HPDE6-E6E7 (cell line): ENCODE measurements around the gene GNG13.

Source experiments
- DNase-seq: peaks from one replicate; pipeline ENCODE4 v3.0.0; 2011; ENCODE audit warnings: missing footprints; ENCODE audit errors: extremely low spot score

The GNG13 gene

GRCh38 chr16:794091-794822, 6.3 kb downstream of the GNG13 start:
- DNase-seq, result no peak

GRCh38 chr16:793414-793813, 7.1 kb downstream of the GNG13 start:
- DNase-seq, result no peak

GRCh38 chr16:792221-792995, 8.1 kb downstream of the GNG13 start:
- DNase-seq, result no peak

- DNase-seq, result no peak
These were observed 9.4 kb downstream of the GNG13 start for GRCh38 chr16:791131-791530.

DNA sequence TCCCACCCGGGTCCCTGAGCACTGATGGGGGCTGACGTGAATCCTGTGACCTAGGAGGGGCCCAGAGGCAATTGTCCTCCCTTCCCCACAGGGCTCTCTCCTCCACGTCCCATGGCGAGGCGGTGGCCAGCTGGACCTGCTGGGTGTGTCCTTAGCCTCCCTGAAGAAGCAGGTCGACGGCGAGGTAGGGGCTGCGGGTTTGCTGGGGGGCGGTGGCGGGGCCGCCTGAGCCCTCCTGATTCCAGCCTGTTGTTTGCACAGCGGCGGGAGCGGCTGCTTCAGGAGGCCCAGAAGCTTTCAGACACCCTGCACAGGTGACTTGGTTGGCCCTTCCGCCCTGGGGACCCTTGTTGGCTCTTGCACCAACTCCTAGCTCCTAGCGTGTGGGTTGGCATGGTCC, 10.4 kb downstream of the GNG13 start:
- DNase-seq, result no peak

- no peak for DNase-seq
These were observed 11.2 kb downstream of the GNG13 start for GRCh38 chr16:789191-789850.

GRCh38 chr16:788399-789126, 12.0 kb downstream of the GNG13 start, which contains the start of gene CHTF18:
TSS of gene CHTF18 (plus strand) at chr16:788620. CDS start at chr16:788685, 65 bp downstream.
- peak; percentile 92 for DNase-seq

DNA sequence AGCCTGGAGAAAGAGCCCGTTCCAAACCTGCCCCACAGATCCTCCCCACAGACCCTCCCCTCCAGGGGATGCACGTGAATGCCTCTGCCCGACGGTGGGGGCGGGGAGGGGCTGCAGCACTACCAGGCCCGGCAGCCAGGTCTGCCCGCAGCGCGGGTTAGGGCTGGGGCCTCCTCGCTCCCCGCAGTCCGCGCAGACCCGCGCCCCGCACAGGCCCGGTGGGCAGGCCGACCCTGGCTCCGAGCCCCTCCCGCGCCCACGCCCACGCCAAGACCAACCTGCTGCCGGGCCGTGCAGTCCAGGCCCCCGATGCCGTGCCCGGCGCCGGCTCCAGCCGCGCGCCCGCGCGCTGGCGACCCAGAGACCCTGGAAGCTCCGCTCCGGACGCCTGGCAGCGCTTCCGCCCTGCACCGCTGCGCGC, 12.5 kb downstream of the GNG13 start, which contains the start of gene RPUSD1:
RPUSD1 (minus strand) TSS at position 404 of the 421 bp plus-strand sequence. CDS start 644 bp downstream, outside the sequence.
- no peak for DNase-seq

DNA sequence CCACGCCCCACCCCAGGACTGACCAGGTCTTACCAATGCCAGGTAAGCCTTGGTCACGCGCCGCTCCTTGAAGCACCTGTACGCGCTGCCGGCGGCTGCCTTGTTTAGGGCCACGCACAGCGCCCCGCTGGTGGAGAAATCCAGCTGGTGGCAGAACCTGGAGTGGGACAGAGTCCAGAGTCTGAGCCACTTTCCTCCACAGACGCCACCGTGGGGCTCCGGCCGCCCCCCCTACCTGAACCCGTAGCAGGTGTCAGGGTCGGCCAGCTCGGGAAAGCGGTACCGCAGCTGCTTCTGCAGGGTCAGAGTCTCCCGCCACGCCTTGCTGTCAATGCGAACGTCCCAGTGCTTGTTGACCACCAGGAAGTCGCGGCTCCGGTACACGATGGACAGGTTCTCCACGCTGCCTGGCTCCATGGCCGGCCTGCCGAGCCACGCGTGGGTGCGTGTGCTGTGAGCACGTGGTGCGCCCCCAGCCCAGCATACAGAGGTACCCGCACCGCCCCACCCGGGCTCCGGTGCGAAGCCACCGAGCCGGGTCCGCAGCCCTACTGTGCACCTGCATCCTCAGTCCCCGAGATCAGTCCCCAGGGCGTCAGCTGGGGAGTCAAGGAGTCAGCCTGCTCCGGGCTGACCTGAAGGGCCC, 13.1 kb downstream of the GNG13 start:
- DNase-seq, result no peak

- no peak for DNase-seq
These were observed 14.7 kb downstream of the GNG13 start for GRCh38 chr16:785563-786535.

- no peak for DNase-seq
These were observed 16.1 kb downstream of the GNG13 start for GRCh38 chr16:784431-784830.

DNA sequence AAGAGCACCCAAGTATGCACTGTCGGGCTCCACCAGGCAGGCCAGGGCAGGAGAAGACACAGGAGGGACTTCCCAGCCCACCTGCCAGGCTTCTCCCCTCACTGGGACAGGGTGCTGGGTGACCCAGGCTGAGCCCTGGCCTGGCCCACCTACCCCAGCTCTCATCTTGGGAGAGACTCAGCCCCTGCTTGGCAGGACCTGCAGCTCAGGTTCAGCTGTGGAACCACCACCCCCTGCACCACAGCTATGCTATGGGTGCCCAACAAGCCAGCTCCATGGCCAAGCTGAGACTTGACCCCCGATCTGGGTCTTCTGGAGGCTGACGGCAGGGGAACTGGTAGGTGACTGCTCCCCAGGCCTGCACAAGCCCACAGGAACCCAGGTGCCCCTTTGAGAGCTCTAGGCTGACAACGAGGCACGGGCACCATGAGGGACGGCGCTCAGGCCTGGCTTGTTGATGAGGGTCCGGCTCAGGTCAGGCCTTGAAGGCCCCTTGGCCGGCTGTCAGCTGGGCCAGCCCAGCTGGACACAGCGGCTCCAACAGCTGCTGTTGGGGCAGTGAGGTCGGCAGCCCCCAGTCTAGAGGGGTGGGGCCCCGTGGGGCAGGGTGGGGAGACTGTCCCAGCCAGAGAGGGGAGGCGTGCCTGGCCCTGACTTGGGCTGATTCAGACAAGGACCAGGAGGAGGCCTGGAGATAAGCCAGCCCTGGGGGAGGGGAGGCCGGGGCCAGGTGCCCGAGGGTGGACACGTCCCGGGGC, 17.0 kb downstream of the GNG13 start:
- no peak for DNase-seq

DNA sequence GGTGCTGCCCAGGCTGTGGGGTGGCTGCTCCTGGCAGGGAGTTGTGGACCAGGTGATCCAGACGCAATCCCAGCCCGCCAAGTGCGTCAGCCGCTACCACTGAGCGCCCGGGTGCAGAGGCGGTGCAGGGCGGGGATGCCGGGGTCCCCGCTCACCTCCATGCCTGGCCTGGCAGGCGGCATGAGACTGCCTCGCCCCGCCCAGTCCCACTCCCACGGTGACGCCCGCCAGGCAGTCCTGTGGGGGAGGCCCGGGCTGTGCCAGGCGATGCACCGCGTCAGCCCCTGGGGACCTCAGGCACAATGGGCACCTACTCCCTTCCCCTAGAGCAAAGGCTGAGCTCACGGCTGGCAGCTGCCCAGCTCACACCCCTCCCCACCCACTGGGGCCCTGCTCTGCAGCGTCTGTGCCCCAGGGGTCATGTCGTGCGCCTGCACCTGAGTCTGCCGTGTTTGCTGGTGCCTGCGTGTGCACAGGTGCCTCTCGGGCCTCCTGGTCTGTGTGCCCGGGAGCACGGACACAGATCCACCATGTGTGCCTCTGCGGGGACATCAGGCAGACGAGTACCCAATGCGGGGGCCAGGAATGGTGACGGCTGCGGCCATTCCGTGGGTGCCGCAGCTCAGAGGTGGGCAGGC, 17.6 kb downstream of the GNG13 start:
- DNase-seq, result peak; percentile 64

DNA sequence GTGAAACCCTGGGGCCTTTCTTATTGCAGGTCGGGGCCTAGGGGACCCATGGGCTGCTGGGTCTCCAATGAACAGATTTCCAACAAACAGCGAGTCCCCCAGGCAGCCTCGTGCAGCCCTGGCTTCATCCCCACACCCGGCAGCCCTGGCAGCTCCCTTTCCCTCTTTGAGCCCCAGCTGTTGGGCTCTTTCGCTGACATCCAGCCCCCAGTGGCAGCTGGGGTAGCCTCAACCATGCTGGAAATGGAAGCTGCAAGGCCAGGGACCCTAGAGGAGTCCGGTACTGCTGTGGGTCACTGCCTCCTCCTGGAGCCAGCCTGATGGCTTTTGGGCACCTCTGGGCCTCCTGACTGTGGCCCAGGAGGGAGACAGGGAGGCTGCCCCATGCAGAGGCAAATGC, 18.3 kb downstream of the GNG13 start:
- no peak for DNase-seq

- no peak for DNase-seq
These were observed 19.1 kb downstream of the GNG13 start for GRCh38 chr16:781346-782010.

GRCh38 chr16:780296-780695, 20.2 kb downstream of the GNG13 start:
- DNase-seq, result no peak

- no peak for DNase-seq
These were observed 21.0 kb downstream of the GNG13 start for GRCh38 chr16:779561-779960.

- no peak for DNase-seq
These were observed 21.5 kb downstream of the GNG13 start for GRCh38 chr16:778909-779527.
